Liver (tissue), 9 donors: ENCODE data around the gene KRTAP4-12. TPM values are rescaled to one million over a fixed set of nuclear protein-coding genes. Genes with fewer than 3 reads are reported as not detected.
"Not testable (repeated sequence)": the region's sequence is repeated elsewhere in the genome, so short reads cannot be mapped to it uniquely, and the experiment has no call there.

Experiments used
- DNase-seq: peaks from one replicate; pipeline ENCODE4 v3.0.0-alpha.2; 2017; ENCODE audit warnings: low spot score
- H3K27ac ChIP-seq, 2 donors: one replicate each; pipeline ENCODE4 v1.7.0; 2013; ENCODE audit warnings: inconsistent platforms in 2 of 2, low read length in 2 of 2, control low read depth in 1 of 2, low read depth in 1 of 2, mild to moderate bottlenecking in 1 of 2
- H3K27me3 ChIP-seq, 4 donors: one replicate each; pipeline versions ENCODE4 v1.6.1 to v1.7.0; 2013; ENCODE audit warnings: low read length in 3 of 4, inconsistent platforms in 1 of 4, mild to moderate bottlenecking in 1 of 4, moderate library complexity in 1 of 4; ENCODE audit not compliant: control insufficient read depth in 4 of 4, insufficient read depth in 4 of 4
- H3K36me3 ChIP-seq, 4 donors: one replicate each; pipeline versions ENCODE4 v1.6.1 to v1.7.0; 2013; ENCODE audit warnings: low read length in 3 of 4, mild to moderate bottlenecking in 3 of 4, low read depth in 1 of 4, moderate library complexity in 1 of 4; ENCODE audit not compliant: control insufficient read depth in 4 of 4, insufficient read depth in 3 of 4
- H3K4me1 ChIP-seq, 4 donors: one replicate each; pipeline versions ENCODE4 v1.6.1 to v1.7.0; 2013; ENCODE audit warnings: low read length in 3 of 4, mild to moderate bottlenecking in 3 of 4, moderate library complexity in 1 of 4; ENCODE audit not compliant: control insufficient read depth in 4 of 4, insufficient read depth in 4 of 4
- H3K4me3 ChIP-seq, 3 donors: one replicate each; pipeline versions ENCODE4 v1.6.1 to v1.7.0; 2013; ENCODE audit warnings: low read length in 3 of 3, control low read depth in 1 of 3, low read depth in 1 of 3, mild to moderate bottlenecking in 1 of 3
- H3K9ac ChIP-seq, 2 donors: one replicate each; pipeline ENCODE4 v1.7.0; 2013; ENCODE audit warnings: low read length in 2 of 2, mild to moderate bottlenecking in 2 of 2, moderate library complexity in 2 of 2, control low read depth in 1 of 2, low read depth in 1 of 2
- H3K9me3 ChIP-seq, 4 donors: one replicate each; pipeline versions ENCODE4 v1.6.1 to v1.7.0; 2013; ENCODE audit warnings: low read length in 3 of 4; ENCODE audit not compliant: control insufficient read depth in 4 of 4
- FOXA1 ChIP-seq: IDR thresholded peaks from 2 replicates; pipeline ENCODE4 v1.6.1; 2016; ENCODE audit warnings: antibody characterized with exemption
- FOXA2 ChIP-seq: IDR thresholded peaks from 2 replicates; pipeline ENCODE4 v1.6.1; 2016; ENCODE audit warnings: antibody characterized with exemption
- GABPA ChIP-seq, 2 donors: IDR thresholded peaks in 1 of 2; conservative IDR thresholded peaks in 1 of 2; 2 replicates each; pipeline ENCODE4 v1.6.1; 2016; ENCODE audit warnings: antibody characterized with exemption in 2 of 2, mild to moderate bottlenecking in 1 of 2, moderate library complexity in 1 of 2
- HNF4A ChIP-seq, 2 donors: conservative IDR thresholded peaks; 2 replicates each; pipeline ENCODE4 v1.6.1; 2016; ENCODE audit warnings: antibody characterized with exemption in 2 of 2, mild to moderate bottlenecking in 2 of 2
- JUND ChIP-seq, 2 donors: IDR thresholded peaks; 2 replicates each; pipeline ENCODE4 v1.6.1; 2016; ENCODE audit warnings: antibody characterized with exemption in 2 of 2
- NR2F2 ChIP-seq: IDR thresholded peaks from 2 replicates; pipeline ENCODE4 v1.6.1; 2016; ENCODE audit warnings: antibody characterized with exemption
- RAD21 ChIP-seq, 2 donors: IDR thresholded peaks; 2 replicates each; pipeline ENCODE4 v1.6.1; 2016; ENCODE audit warnings: antibody characterized with exemption in 2 of 2, mild to moderate bottlenecking in 2 of 2
- RXRA ChIP-seq, 2 donors: IDR thresholded peaks; 2 replicates each; pipeline ENCODE4 v1.6.1; 2017 to 2018; ENCODE audit warnings: antibody characterized with exemption in 2 of 2, mild to moderate bottlenecking in 1 of 2
- SP1 ChIP-seq: IDR thresholded peaks from 2 replicates; pipeline ENCODE4 v1.6.1; 2018; ENCODE audit warnings: antibody characterized with exemption, mild to moderate bottlenecking
- TAF1 ChIP-seq: conservative IDR thresholded peaks from 2 replicates; pipeline ENCODE4 v1.6.1; 2016; ENCODE audit warnings: antibody characterized with exemption, mild to moderate bottlenecking
- YY1 ChIP-seq: IDR thresholded peaks from 2 replicates; pipeline ENCODE4 v1.6.1; 2016; ENCODE audit warnings: antibody characterized with exemption, mild to moderate bottlenecking
- WGBS: extraction: QIAGEN DNeasy Blood & Tissue Kit; methylation state at CpG from one replicate; pipeline ENCODE4 v1.1.7; 2013; 5-methylcytosine and 5-hydroxymethylcytosine counted together
- polyA plus RNA-seq, 2 donors: library from polyadenylated mRNA; stranded (reverse) in 1 of 2; unstranded in 1 of 2; fragments of 200-250 nt in 1 of 2; fragments of >200 nt in 1 of 2; fragmentation: Nextera tagmentation in 1 of 2; extraction: Ambion mirVana in 1 of 2; gene quantifications; one replicate each; pipeline versions ENCODE4 v1.2.1 to v1.2.3, GENCODE V29; 2013 to 2015
- total RNA-seq, 2 donors: library from RNA; depleted of rRNA; stranded (reverse); fragments of >200 nt; gene quantifications; one replicate each; pipeline ENCODE4 v1.2.3, GENCODE V29; 2014
- TF ChIP-seq, protein P1 (sequence below): IDR thresholded peaks from 2 replicates; pipeline ENCODE4 v1.6.1; 2016; ENCODE audit warnings: antibody characterized with exemption, mild to moderate bottlenecking
- TF ChIP-seq, protein P2 (sequence below): IDR thresholded peaks from 2 replicates; pipeline ENCODE4 v1.6.1; 2016; ENCODE audit warnings: antibody characterized with exemption
- TF ChIP-seq, protein P3 (sequence below): IDR thresholded peaks from 2 replicates; pipeline ENCODE4 v1.6.1; 2016; ENCODE audit warnings: antibody characterized with exemption
- TF ChIP-seq, protein P4 (sequence below): IDR thresholded peaks from 2 replicates; pipeline ENCODE4 v1.6.1; 2016; ENCODE audit warnings: antibody characterized with exemption
- TF ChIP-seq, protein P5 (sequence below): fragments of 150-350 bp; IDR thresholded peaks from 2 replicates; pipeline ENCODE4 v1.5.1; 2017; ENCODE audit warnings: improper control_type of control experiment, low read depth, low read length; ENCODE audit not compliant: missing input control
- donor health status: healthy.
- donor health status: healthy.
- donor health status: healthy.
- donor health status: healthy.
- donor health status: healthy.

Gene KRTAP4-12
- total and polyA plus RNA-seq, 4 donors, result not detected

DNA sequence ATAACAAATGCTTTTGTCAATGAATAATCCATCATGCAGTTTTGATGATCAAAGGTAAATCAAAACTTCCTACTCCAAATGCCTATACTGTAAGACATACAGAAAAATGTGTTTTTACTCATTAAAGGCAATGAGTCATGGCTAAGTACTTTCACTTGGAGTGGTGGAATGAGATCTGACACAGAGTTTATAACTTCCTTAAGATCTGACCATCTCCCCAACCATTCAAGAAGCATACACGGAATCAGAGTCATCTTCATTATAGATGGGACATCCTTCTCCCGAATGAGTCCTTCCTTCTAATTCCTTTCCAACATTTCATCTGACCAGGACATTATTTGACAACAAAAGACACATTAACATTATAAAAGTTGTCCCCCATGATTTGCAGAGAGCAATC is 40.6 kb downstream of the KRTAP4-12 start:
- not testable (repeated sequence) for DNase-seq, H3K36me3 ChIP-seq, H3K9ac ChIP-seq, H3K9me3 ChIP-seq, H3K27me3 ChIP-seq, H3K4me1 ChIP-seq, H3K27ac ChIP-seq, H3K4me3 ChIP-seq
- WGBS, result 73% methylated on average over 2 of the region's 2 CpGs

DNA sequence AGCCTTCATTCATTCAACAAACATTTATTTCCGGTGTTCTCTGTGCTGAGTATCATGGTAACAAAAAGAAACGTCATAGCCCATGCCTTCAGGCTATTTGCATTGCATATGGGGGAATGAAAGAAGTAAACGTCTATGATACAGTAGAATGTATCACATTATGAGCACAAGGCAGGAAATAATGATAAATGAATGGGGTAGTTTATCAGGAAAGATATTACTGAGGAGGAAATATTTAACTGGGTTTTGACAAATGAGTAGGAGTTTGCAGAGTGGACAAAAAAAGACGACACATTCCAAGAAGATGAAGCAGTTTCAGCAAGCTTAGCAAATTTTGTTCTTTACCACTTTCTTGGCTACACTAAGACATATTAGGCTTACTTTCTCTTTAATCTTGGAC is 41.4 kb downstream of the KRTAP4-12 start:
- H3K9ac ChIP-seq, result no peak overlapping the region
- no peaks in the 10 kb centered on the region for H3K9me3 ChIP-seq
- no peak overlapping the region for H3K4me3 ChIP-seq
- H3K4me1 ChIP-seq, result no peaks in the 10 kb centered on the region
- no peaks in the 10 kb centered on the region for H3K36me3 ChIP-seq
- 45% methylated on average over 4 of the region's 4 CpGs for WGBS
- H3K27me3 ChIP-seq, result peaks cover 0 to 4% (median under 1%) of the 10 kb centered on the region in 4 donors
- H3K27ac ChIP-seq, result no peak overlapping the region
- TF ChIP-seq RAD21 (IDR thresholded peaks at IDR 0.05) (no peak), JUND (IDR thresholded peaks at IDR 0.05) (no peak), NR2F2 (no peak), SP1 (no peak), FOXA2 (no peak), YY1 (no peak), FOXA1 (no peak)
- TF ChIP-seq, protein P1, sequence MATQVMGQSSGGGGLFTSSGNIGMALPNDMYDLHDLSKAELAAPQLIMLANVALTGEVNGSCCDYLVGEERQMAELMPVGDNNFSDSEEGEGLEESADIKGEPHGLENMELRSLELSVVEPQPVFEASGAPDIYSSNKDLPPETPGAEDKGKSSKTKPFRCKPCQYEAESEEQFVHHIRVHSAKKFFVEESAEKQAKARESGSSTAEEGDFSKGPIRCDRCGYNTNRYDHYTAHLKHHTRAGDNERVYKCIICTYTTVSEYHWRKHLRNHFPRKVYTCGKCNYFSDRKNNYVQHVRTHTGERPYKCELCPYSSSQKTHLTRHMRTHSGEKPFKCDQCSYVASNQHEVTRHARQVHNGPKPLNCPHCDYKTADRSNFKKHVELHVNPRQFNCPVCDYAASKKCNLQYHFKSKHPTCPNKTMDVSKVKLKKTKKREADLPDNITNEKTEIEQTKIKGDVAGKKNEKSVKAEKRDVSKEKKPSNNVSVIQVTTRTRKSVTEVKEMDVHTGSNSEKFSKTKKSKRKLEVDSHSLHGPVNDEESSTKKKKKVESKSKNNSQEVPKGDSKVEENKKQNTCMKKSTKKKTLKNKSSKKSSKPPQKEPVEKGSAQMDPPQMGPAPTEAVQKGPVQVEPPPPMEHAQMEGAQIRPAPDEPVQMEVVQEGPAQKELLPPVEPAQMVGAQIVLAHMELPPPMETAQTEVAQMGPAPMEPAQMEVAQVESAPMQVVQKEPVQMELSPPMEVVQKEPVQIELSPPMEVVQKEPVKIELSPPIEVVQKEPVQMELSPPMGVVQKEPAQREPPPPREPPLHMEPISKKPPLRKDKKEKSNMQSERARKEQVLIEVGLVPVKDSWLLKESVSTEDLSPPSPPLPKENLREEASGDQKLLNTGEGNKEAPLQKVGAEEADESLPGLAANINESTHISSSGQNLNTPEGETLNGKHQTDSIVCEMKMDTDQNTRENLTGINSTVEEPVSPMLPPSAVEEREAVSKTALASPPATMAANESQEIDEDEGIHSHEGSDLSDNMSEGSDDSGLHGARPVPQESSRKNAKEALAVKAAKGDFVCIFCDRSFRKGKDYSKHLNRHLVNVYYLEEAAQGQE, result no peak
- no peak for DNase-seq

DNA sequence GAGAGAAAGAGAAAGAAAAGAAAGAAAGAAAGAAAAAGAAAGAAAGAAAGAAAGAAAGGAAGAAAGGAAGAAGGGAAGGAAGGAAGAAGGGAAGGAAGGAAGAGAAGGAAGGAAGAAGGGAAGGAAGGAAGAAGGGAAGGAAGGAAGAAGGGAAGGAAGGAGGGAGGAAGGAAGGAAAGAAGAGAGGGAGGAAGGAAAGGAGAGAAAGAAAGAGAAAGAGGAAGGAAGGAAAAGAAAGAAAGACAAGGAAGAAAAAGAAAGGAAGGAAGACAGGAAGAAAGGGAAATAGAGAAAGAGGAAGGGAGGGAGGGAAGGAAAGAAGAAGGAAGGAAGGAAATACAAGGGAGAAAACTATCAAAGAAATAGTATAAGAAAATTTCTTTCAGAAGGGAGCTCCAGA is 47.2 kb downstream of the KRTAP4-12 start:
- no peak overlapping the region for H3K4me3 ChIP-seq
- no peaks in the 10 kb centered on the region for H3K36me3 ChIP-seq
- no peak for DNase-seq
- H3K27ac ChIP-seq, result no peak overlapping the region
- H3K9me3 ChIP-seq, result peaks cover 0 to 2% (median 0%) of the 10 kb centered on the region in 4 donors
- TF ChIP-seq HNF4A (conservative IDR thresholded peaks at IDR 0.05) (no peak), FOXA2 (no peak), RXRA (IDR thresholded peaks at IDR 0.05) (no peak), GABPA (IDR thresholded peaks at IDR 0.05 in 1 of 2, conservative IDR thresholded peaks at IDR 0.05 in 1 of 2) (no peak), YY1 (no peak), RAD21 (IDR thresholded peaks at IDR 0.05) (no peak), SP1 (no peak), TAF1 (no peak), NR2F2 (no peak)
- TF ChIP-seq, protein P2, sequence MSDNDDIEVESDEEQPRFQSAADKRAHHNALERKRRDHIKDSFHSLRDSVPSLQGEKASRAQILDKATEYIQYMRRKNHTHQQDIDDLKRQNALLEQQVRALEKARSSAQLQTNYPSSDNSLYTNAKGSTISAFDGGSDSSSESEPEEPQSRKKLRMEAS, result no peak
- TF ChIP-seq, protein P3, sequence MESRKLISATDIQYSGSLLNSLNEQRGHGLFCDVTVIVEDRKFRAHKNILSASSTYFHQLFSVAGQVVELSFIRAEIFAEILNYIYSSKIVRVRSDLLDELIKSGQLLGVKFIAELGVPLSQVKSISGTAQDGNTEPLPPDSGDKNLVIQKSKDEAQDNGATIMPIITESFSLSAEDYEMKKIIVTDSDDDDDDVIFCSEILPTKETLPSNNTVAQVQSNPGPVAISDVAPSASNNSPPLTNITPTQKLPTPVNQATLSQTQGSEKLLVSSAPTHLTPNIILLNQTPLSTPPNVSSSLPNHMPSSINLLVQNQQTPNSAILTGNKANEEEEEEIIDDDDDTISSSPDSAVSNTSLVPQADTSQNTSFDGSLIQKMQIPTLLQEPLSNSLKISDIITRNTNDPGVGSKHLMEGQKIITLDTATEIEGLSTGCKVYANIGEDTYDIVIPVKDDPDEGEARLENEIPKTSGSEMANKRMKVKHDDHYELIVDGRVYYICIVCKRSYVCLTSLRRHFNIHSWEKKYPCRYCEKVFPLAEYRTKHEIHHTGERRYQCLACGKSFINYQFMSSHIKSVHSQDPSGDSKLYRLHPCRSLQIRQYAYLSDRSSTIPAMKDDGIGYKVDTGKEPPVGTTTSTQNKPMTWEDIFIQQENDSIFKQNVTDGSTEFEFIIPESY, result no peak
- TF ChIP-seq, protein P4, sequence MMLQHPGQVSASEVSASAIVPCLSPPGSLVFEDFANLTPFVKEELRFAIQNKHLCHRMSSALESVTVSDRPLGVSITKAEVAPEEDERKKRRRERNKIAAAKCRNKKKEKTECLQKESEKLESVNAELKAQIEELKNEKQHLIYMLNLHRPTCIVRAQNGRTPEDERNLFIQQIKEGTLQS, result no peak
- TF ChIP-seq, protein P5, sequence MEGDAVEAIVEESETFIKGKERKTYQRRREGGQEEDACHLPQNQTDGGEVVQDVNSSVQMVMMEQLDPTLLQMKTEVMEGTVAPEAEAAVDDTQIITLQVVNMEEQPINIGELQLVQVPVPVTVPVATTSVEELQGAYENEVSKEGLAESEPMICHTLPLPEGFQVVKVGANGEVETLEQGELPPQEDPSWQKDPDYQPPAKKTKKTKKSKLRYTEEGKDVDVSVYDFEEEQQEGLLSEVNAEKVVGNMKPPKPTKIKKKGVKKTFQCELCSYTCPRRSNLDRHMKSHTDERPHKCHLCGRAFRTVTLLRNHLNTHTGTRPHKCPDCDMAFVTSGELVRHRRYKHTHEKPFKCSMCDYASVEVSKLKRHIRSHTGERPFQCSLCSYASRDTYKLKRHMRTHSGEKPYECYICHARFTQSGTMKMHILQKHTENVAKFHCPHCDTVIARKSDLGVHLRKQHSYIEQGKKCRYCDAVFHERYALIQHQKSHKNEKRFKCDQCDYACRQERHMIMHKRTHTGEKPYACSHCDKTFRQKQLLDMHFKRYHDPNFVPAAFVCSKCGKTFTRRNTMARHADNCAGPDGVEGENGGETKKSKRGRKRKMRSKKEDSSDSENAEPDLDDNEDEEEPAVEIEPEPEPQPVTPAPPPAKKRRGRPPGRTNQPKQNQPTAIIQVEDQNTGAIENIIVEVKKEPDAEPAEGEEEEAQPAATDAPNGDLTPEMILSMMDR, result no peak
- no peak overlapping the region for H3K9ac ChIP-seq
- no peaks in the 10 kb centered on the region for H3K4me1 ChIP-seq
- H3K27me3 ChIP-seq, result peaks cover 0 to 4% (median under 1%) of the 10 kb centered on the region in 4 donors
